ENCODE results near the gene NTPCR. TPM values are rescaled to one million over a fixed set of nuclear protein-coding genes. Genes with fewer than 3 reads are reported as not detected.
"Not testable (repeated sequence)": the region's sequence is repeated elsewhere in the genome, so short reads cannot be mapped to it uniquely, and the experiment has no call there.

NTPCR gene
- 10 to 100 TPM; 59.0 to 85.4 TPM for total RNA-seq

- H3K36me3 Mint-ChIP-seq = peaks cover 7 to 10% of the 10 kb centered on the region in 2 donors
- ATAC-seq (peak; percentile 81 to 91), DNase-seq (ENCODE audit: low spot score in 2 of 2) (peak; percentile 96 to 98)
- peak within 1 kb of the TSS; percentile 94 to 97 for H3K27ac Mint-ChIP-seq
- peaks cover 9% of the 10 kb centered on the region in 2 donors for H3K9me3 Mint-ChIP-seq
Observed at GRCh38 chr1:232950197-232951176, at the start of gene NTPCR. Gene NTPCR, plus strand, starts transcription at chr1:232950611. Its CDS starts 100 bp downstream, at chr1:232950711.

GRCh38 chr1:232900818-232901217 is 49.6 kb upstream of the NTPCR start:
- H3K27ac Mint-ChIP-seq = peak overlapping the region in 1 of 2 donors; percentile 27

GRCh38 chr1:232901255-232901654 is 49.2 kb upstream of the NTPCR start:
- peak overlapping the region in 1 of 2 donors; percentile 27 for H3K27ac Mint-ChIP-seq
- H3K9me3 Mint-ChIP-seq = no peaks in the 10 kb centered on the region
- DNase-seq (ENCODE audit: low spot score in 2 of 2) (no peak), ATAC-seq (no peak)
- H3K36me3 Mint-ChIP-seq = no peaks in the 10 kb centered on the region

More at GRCh38 chr1:232900818-232901217, 49.6 kb upstream of the NTPCR start:
- Mint-ChIP-seq H3K36me3 (no peaks in the 10 kb centered on the region), H3K9me3 (no peaks in the 10 kb centered on the region)
- DNase-seq (ENCODE audit: low spot score in 2 of 2) (no peak), ATAC-seq (no peak)

DNA sequence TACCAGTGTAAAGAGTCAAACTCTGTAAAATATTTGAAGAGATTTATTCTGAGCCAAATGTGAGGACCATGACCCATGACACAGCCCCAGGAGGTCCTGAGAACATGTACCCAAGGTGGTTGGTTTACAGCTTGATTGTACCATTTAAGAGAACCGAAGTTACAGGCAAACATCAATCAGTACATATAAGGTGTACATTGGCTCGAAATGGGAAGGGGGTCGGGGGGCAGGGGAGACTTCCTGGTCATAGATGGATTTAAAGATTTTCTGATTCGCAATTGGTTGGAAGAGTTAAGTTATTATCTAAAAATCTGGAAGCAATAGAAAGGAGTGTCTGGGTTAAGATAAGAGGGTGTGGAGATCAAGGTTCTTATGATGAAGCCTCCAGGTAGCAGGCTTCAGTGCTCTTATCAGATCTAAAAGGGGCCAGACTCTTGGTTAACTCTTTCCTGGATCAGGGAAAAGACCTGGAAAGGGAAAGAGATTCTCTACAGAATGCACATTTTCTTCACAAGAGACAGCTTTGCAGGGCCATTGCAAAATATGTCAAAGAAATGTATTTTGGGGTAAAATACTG is 47.5 kb upstream of the NTPCR start:
- no peaks in the 10 kb centered on the region for H3K36me3 Mint-ChIP-seq
- H3K27ac Mint-ChIP-seq = no peak overlapping the region
- peaks cover 0 to 5% of the 10 kb centered on the region in 2 donors for H3K9me3 Mint-ChIP-seq
- ATAC-seq = no peak
- no peak for DNase-seq (ENCODE audit: low spot score in 2 of 2)

- no peak for ATAC-seq
- no peak for DNase-seq (ENCODE audit: low spot score in 2 of 2)
- no peaks in the 10 kb centered on the region for H3K36me3 Mint-ChIP-seq
- H3K27ac Mint-ChIP-seq = peak overlapping the region in 1 of 2 donors; percentile 65
- peaks cover 0 to 6% of the 10 kb centered on the region in 2 donors for H3K9me3 Mint-ChIP-seq
Observed at GRCh38 chr1:232904131-232904530, 46.3 kb upstream of the NTPCR start.

DNA sequence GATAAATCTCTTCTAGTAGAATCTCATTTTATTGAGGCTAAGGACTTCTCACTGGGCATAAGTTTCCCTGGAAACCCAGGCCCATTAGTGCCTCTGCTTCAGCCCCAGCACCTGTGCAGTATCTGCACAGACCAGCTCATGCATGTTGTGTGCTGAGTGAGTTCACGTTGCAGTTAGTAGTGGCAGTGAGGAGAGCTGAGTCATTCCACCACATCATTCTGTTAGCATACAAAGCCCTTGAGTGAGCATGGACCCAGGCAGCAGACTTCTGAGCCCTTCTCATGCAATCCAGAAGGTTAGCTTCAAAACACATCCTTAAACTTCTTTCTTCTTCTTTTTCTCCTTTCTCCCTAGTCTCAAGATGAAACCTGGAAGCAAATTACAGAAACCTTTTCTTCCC is 45.8 kb upstream of the NTPCR start:
- no peak for DNase-seq (ENCODE audit: low spot score in 2 of 2)
- peak; percentile 78 to 93 for ATAC-seq
- peaks cover 0 to 10% of the 10 kb centered on the region in 2 donors for H3K9me3 Mint-ChIP-seq
- peak overlapping the region in 1 of 2 donors; percentile 65 for H3K27ac Mint-ChIP-seq
- H3K36me3 Mint-ChIP-seq = no peaks in the 10 kb centered on the region

GRCh38 chr1:232905331-232906034 is 44.9 kb upstream of the NTPCR start:
- Mint-ChIP-seq H3K27ac (peak overlapping the region in 1 of 2 donors; percentile 65), H3K36me3 (no peaks in the 10 kb centered on the region), H3K9me3 (peaks cover 0 to 11% of the 10 kb centered on the region in 2 donors)
- ATAC-seq = peak in 1 of 2 donors; percentile 18
- DNase-seq (ENCODE audit: low spot score in 2 of 2) = no peak

DNA sequence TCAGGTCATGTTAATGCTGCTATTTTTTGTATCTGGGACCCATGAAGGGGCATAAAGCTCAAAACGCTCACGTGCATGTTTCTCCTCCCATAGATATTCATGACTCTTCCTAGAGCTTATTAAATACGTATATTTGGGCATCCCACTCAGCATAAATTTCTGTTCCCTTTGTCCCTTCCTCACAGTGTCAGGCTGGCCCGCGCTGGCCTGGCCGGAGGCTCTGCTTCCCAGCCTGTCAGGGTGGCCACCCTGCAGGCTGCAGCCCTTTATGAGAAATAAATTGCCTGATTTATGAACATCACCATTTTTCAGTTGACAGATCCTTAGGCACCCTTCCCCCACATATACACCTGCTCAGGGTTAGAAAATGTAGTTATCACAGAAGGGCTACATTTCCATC is 44.0 kb upstream of the NTPCR start:
- Mint-ChIP-seq H3K27ac (no peak overlapping the region), H3K36me3 (no peaks in the 10 kb centered on the region), H3K9me3 (peaks cover 0 to 13% of the 10 kb centered on the region in 2 donors)
- DNase-seq (ENCODE audit: low spot score in 2 of 2) (no peak), ATAC-seq (no peak)

GRCh38 chr1:232908831-232909230 is 41.6 kb upstream of the NTPCR start:
- ATAC-seq (no peak), DNase-seq (ENCODE audit: low spot score in 2 of 2) (no peak)
- Mint-ChIP-seq H3K36me3 (no peaks in the 10 kb centered on the region), H3K27ac (no peak overlapping the region), H3K9me3 (peaks cover 0 to 13% of the 10 kb centered on the region in 2 donors)

DNA sequence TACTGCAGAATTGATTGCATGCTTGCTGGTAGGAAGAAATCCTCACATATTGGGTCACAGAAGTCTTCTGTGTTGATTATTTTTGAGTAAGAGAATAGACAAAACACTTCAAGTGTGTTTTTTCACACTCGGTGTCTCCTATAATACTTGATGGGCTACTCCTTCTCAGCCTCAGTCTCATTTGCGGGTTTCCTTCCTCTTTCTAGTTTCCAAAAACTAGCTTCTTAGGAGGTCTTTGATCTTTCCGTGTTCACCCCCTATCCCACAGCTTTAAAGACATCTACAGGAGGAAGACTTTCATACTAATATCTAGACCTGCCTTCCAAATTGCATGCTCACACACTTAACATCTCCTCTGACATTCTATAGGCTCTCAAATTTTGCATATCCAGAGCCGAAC is 40.7 kb upstream of the NTPCR start:
- Mint-ChIP-seq H3K27ac (no peak overlapping the region), H3K36me3 (no peaks in the 10 kb centered on the region), H3K9me3 (peaks cover 0 to 13% of the 10 kb centered on the region in 2 donors)
- ATAC-seq (no peak), DNase-seq (ENCODE audit: low spot score in 2 of 2) (no peak)

- DNase-seq (ENCODE audit: low spot score in 2 of 2) = no peak
- ATAC-seq = peak in 1 of 2 donors; percentile 51
- H3K9me3 Mint-ChIP-seq = peaks cover 0 to 13% of the 10 kb centered on the region in 2 donors
- H3K27ac Mint-ChIP-seq = no peak overlapping the region
- H3K36me3 Mint-ChIP-seq = no peaks in the 10 kb centered on the region
Observed at GRCh38 chr1:232911027-232911599, 39.3 kb upstream of the NTPCR start.

DNA sequence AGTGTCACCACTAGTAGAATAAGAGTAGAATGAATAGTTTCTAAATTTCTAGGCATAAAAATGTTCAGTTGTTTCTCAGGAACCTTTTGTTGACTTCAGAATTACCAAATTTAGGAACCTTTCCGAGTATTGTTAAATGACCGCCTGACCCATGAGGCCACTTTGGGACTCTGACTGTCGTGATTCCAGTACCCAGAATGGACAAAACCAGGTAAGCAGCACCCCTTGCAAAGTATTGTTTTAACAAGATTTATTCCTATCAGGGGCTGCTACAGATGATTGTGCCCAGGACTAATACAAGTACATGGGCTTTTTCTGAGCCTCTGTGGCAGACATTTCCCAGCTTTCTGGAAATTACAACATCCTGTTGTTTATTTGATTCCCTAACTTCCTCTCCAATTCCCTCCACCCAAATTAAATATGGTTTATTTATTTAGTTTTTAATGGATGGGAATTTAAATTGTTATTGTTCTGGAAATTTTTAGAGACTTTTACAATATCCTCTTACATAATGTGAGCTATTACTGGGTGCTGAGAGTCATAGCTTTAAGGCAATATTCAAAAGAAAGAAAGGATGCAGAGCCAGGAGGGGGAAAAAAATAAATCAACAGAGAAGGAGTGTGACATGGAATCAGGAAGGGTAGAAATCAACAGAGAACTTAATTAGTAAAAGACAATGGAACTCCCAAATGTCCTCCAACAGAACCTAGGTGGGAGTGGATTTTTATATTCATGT is 37.4 kb upstream of the NTPCR start:
- ATAC-seq (no peak), DNase-seq (ENCODE audit: low spot score in 2 of 2) (no peak)
- H3K9me3 Mint-ChIP-seq = peaks cover 0 to 18% of the 10 kb centered on the region in 2 donors
- H3K36me3 Mint-ChIP-seq = peaks cover 0 to 7% of the 10 kb centered on the region in 2 donors
- no peak overlapping the region for H3K27ac Mint-ChIP-seq

- not testable (repeated sequence) for ATAC-seq; H3K36me3 Mint-ChIP-seq; DNase-seq (ENCODE audit: low spot score in 2 of 2); H3K27ac Mint-ChIP-seq
- H3K9me3 Mint-ChIP-seq = peaks cover 3 to 18% of the 10 kb centered on the region in 2 donors
Observed at GRCh38 chr1:232914271-232914670, 36.1 kb upstream of the NTPCR start.

GRCh38 chr1:232915212-232915611 is 35.2 kb upstream of the NTPCR start:
- Mint-ChIP-seq H3K9me3 (peaks cover 3 to 16% of the 10 kb centered on the region in 2 donors), H3K27ac (no peak overlapping the region), H3K36me3 (peaks cover 0 to 7% of the 10 kb centered on the region in 2 donors)
- DNase-seq (ENCODE audit: low spot score in 2 of 2) (no peak), ATAC-seq (no peak)

DNA sequence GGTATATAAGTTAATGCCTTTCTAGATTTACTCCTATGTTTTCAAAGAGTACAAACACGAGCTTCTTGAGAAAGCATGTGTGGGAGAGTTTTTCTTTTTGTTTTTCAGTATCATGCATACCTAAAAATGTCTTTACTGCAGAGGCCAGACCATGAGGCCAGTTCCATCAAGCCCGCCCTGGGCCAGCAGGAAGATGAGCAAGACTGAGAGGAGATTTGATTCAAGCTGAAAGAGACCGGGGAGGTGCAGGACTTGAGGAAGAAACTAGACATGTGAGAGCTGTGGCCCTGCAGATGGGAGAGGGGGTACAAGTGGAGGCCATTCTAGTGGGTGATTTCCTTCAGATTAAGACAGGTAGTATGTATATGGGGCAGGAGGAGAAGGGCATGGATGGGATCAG is 33.4 kb upstream of the NTPCR start:
- H3K27ac Mint-ChIP-seq = no peak overlapping the region
- ATAC-seq (no peak), DNase-seq (ENCODE audit: low spot score in 2 of 2) (no peak)
- H3K9me3 Mint-ChIP-seq = peaks cover 3 to 13% of the 10 kb centered on the region in 2 donors
- H3K36me3 Mint-ChIP-seq = peaks cover 0 to 7% of the 10 kb centered on the region in 2 donors

DNA sequence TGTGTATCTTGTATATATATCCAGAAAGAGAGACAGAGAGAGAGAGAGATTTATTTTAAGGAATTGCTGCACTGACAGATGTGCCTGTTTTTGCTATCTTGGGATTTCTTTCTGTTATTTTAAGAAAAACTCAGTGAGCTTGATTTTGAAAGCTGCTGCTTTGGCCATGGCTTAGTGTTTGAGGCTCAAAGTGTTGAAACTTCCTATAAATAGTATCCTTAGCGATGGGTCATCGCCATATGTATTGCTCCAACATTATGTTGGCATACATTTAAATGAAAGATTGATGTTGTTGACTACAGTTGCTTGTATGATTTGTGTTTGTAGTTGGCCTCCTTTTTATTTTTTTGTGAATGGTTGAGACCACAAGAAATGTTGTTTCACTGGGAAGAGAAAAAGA is 29.0 kb upstream of the NTPCR start:
- Mint-ChIP-seq H3K36me3 (peaks cover 7 to 14% of the 10 kb centered on the region in 2 donors), H3K9me3 (peaks cover 7 to 22% of the 10 kb centered on the region in 2 donors), H3K27ac (no peak overlapping the region)
- DNase-seq (ENCODE audit: low spot score in 2 of 2) (no peak), ATAC-seq (no peak)
